Measurements from ENCODE around the gene GZF1. TPM values are rescaled to one million over a fixed set of nuclear protein-coding genes. Genes with fewer than 3 reads are reported as not detected.

GZF1 gene
- total RNA-seq, 1 donor from 2014 or later = 16.3 TPM

DNA sequence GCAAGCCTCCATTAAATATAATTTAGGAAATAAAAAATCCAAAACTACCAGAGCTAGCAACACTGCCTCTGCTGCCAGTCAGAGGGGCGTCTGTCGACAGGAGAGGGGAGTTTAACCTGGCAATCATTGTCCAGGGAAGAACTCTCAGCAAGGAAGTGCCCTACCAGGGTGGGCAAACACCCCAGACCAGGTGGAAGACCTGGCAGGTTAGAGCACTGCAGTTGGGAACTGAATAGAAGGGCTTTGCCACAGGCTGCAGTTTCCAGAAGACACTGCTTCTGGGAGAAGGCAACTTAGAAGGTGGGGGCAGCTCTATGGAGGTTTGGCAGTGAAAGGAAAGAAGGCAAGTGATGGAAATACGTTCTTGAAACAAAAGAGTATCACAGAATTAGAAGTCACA is 47.8 kb downstream of the GZF1 start:
- TF ChIP-seq, protein P1, sequence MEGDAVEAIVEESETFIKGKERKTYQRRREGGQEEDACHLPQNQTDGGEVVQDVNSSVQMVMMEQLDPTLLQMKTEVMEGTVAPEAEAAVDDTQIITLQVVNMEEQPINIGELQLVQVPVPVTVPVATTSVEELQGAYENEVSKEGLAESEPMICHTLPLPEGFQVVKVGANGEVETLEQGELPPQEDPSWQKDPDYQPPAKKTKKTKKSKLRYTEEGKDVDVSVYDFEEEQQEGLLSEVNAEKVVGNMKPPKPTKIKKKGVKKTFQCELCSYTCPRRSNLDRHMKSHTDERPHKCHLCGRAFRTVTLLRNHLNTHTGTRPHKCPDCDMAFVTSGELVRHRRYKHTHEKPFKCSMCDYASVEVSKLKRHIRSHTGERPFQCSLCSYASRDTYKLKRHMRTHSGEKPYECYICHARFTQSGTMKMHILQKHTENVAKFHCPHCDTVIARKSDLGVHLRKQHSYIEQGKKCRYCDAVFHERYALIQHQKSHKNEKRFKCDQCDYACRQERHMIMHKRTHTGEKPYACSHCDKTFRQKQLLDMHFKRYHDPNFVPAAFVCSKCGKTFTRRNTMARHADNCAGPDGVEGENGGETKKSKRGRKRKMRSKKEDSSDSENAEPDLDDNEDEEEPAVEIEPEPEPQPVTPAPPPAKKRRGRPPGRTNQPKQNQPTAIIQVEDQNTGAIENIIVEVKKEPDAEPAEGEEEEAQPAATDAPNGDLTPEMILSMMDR (IDR thresholded peaks at IDR 0.05; ENCODE audit: insufficient read depth, low read depth, low read length) = no peak
- no peak for TF ChIP-seq EZH2 (IDR thresholded peaks at IDR 0.05; ENCODE audit: insufficient read depth, low read length)
- no peak overlapping the region for H3K4me3 ChIP-seq (ENCODE audit: insufficient read depth, low read depth, low read length)
- no peaks in the 10 kb centered on the region for H3K27me3 ChIP-seq (ENCODE audit: insufficient read depth, low read length)
- H3K36me3 ChIP-seq (ENCODE audit: insufficient read depth, low read length) = no peaks in the 10 kb centered on the region
- Mint-ChIP-seq H3K9me3 (ENCODE audit: unreplicated experiment) (no peaks in the 10 kb centered on the region), H3K27me3 (ENCODE audit: low read depth, unreplicated experiment) (no peaks in the 10 kb centered on the region), H3K36me3 (ENCODE audit: low read depth, unreplicated experiment) (no peaks in the 10 kb centered on the region), H3K27ac (ENCODE audit: unreplicated experiment) (no peak overlapping the region), H3K4me1 (ENCODE audit: low read depth, unreplicated experiment) (peaks cover 12% of the 10 kb centered on the region), H3K4me3 (ENCODE audit: unreplicated experiment) (no peak overlapping the region)
- H3K4me1 ChIP-seq (ENCODE audit: insufficient read depth, low read length) = no peaks in the 10 kb centered on the region
- FAIRE-seq (no peak), DNase-seq (ENCODE audit: low read depth) (no peak)
- peaks cover 98% of the 10 kb centered on the region for H3K79me2 ChIP-seq (ENCODE audit: insufficient read depth, low read length)
- no peak overlapping the region for H2AFZ ChIP-seq (ENCODE audit: low read depth, low read length)
- H3K4me2 ChIP-seq (ENCODE audit: low read length) = no peak overlapping the region
- H3K9ac ChIP-seq (ENCODE audit: low read length) = no peak overlapping the region
- no peak overlapping the region for H3K27ac ChIP-seq (ENCODE audit: low read depth, low read length)
- H4K20me1 ChIP-seq (ENCODE audit: insufficient read depth, low read length) = peaks cover 75% of the 10 kb centered on the region
- no peaks in the 10 kb centered on the region for H3K9me3 ChIP-seq (ENCODE audit: insufficient read depth, low read depth, low read length)

- Histone ChIP-seq H3K9me3 (ENCODE audit: insufficient read depth, low read depth, low read length) (no peaks in the 10 kb centered on the region), H3K4me1 (ENCODE audit: insufficient read depth, low read length) (no peaks in the 10 kb centered on the region), H3K36me3 (ENCODE audit: insufficient read depth, low read length) (no peaks in the 10 kb centered on the region), H3K79me2 (ENCODE audit: insufficient read depth, low read length) (peaks cover 99% of the 10 kb centered on the region), H3K9ac (ENCODE audit: low read length) (no peak overlapping the region), H3K27me3 (ENCODE audit: insufficient read depth, low read length) (no peaks in the 10 kb centered on the region), H3K4me2 (ENCODE audit: low read length) (no peak overlapping the region), H4K20me1 (ENCODE audit: insufficient read depth, low read length) (peaks cover 74% of the 10 kb centered on the region), H3K4me3 (ENCODE audit: insufficient read depth, low read depth, low read length) (no peak overlapping the region), H3K27ac (ENCODE audit: low read depth, low read length) (no peak overlapping the region), H2AFZ (ENCODE audit: low read depth, low read length) (no peak overlapping the region)
- DNase-seq (ENCODE audit: low read depth) (no peak), FAIRE-seq (no peak)
- Mint-ChIP-seq H3K4me3 (ENCODE audit: unreplicated experiment) (no peak overlapping the region), H3K27me3 (ENCODE audit: low read depth, unreplicated experiment) (no peaks in the 10 kb centered on the region), H3K9me3 (ENCODE audit: unreplicated experiment) (no peaks in the 10 kb centered on the region), H3K27ac (ENCODE audit: unreplicated experiment) (peak overlapping the region; percentile 84), H3K36me3 (ENCODE audit: low read depth, unreplicated experiment) (no peaks in the 10 kb centered on the region), H3K4me1 (ENCODE audit: low read depth, unreplicated experiment) (peaks cover 17% of the 10 kb centered on the region)
- TF ChIP-seq EZH2 (IDR thresholded peaks at IDR 0.05; ENCODE audit: insufficient read depth, low read length) = no peak
Measured at GRCh38 chr20:23410916-23411695, 49.1 kb downstream of the GZF1 start.

DNA sequence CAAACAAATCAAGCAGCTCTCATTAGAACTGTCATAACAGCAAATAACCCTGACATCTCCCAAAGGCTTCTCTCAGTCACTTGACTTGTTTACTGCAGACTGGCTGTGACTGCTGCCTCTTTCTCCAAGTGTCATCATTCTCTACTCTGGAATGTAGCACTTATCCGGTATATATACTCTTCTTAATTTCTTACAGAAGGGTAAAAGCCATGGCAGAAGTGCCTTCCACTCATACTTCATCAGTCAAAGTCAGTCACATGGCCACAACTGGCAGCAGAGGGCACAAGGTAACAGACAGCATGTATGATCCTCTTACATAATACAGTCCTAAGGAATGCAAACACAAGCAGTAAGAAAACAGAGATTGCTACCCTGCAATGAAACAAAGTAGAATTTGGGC is 50.0 kb downstream of the GZF1 start:
- FAIRE-seq = no peak
- H3K27me3 Mint-ChIP-seq (ENCODE audit: low read depth, unreplicated experiment) = no peaks in the 10 kb centered on the region
- no peaks in the 10 kb centered on the region for H3K9me3 Mint-ChIP-seq (ENCODE audit: unreplicated experiment)
- no peak overlapping the region for H3K4me3 ChIP-seq (ENCODE audit: insufficient read depth, low read depth, low read length)
- H3K4me1 ChIP-seq (ENCODE audit: insufficient read depth, low read length) = no peaks in the 10 kb centered on the region
- no peak overlapping the region for H3K4me2 ChIP-seq (ENCODE audit: low read length)
- H3K36me3 ChIP-seq (ENCODE audit: insufficient read depth, low read length) = no peaks in the 10 kb centered on the region
- no peak overlapping the region for H3K4me3 Mint-ChIP-seq (ENCODE audit: unreplicated experiment)
- H3K27ac ChIP-seq (ENCODE audit: low read depth, low read length) = no peak overlapping the region
- no peaks in the 10 kb centered on the region for H3K9me3 ChIP-seq (ENCODE audit: insufficient read depth, low read depth, low read length)
- no peak overlapping the region for H2AFZ ChIP-seq (ENCODE audit: low read depth, low read length)
- DNase-seq (ENCODE audit: low read depth) = no peak
- H3K36me3 Mint-ChIP-seq (ENCODE audit: low read depth, unreplicated experiment) = no peaks in the 10 kb centered on the region
- peaks cover 20% of the 10 kb centered on the region for H3K4me1 Mint-ChIP-seq (ENCODE audit: low read depth, unreplicated experiment)
- H3K27ac Mint-ChIP-seq (ENCODE audit: unreplicated experiment) = peak overlapping the region; percentile 84
- H3K9ac ChIP-seq (ENCODE audit: low read length) = no peak overlapping the region
- H4K20me1 ChIP-seq (ENCODE audit: insufficient read depth, low read length) = peaks cover 70% of the 10 kb centered on the region
- H3K79me2 ChIP-seq (ENCODE audit: insufficient read depth, low read length) = peaks cover 97% of the 10 kb centered on the region
- TF ChIP-seq, protein P1 (IDR thresholded peaks at IDR 0.05; ENCODE audit: insufficient read depth, low read depth, low read length) = no peak
- TF ChIP-seq EZH2 (IDR thresholded peaks at IDR 0.05; ENCODE audit: insufficient read depth, low read length) = no peak
- H3K27me3 ChIP-seq (ENCODE audit: insufficient read depth, low read length) = no peaks in the 10 kb centered on the region

Measured in astrocyte (in vitro differentiated cells and primary cell).